Transverse colon (tissue), 4 donors: ENCODE measurements around the gene RAB30.

Experiments used
- CTCF ChIP-seq, 5 experiments: fragments of 200-600 bp in 3 of 5; fragments of 450-650 bp in 2 of 5; sonication (generic) in 3 of 5; IDR thresholded peaks; 1 replicate in 2 of 5; 2 replicates in 3 of 5; pipeline ENCODE4 v1.5.1; 2016 to 2017; ENCODE audit warnings: antibody characterized with exemption in 5 of 5, inconsistent platforms in 3 of 5, mild to moderate bottlenecking in 2 of 5, moderate library complexity in 1 of 5
- POLR2A ChIP-seq: fragments of 450-650 bp; IDR thresholded peaks from one replicate; pipeline ENCODE4 v1.6.1; 2016; ENCODE audit warnings: antibody characterized with exemption, mild to moderate bottlenecking, moderate library complexity
- POLR2AphosphoS5 ChIP-seq, 3 donors: sonication (generic); formaldehyde crosslinking; IDR thresholded peaks; one replicate each; pipeline ENCODE4 v1.6.1; 2016; ENCODE audit warnings: antibody characterized with exemption in 3 of 3

GRCh38 chr11:82949352-82949751 is 122.3 kb downstream of the RAB30 start:
- TF ChIP-seq CTCF (IDR thresholded peaks at IDR 0.05), result no peak
- no peak for TF ChIP-seq POLR2A
- TF ChIP-seq POLR2AphosphoS5 (IDR thresholded peaks at IDR 0.05), result no peak
